IPS-NIHi7 (cell line): ENCODE data around the gene OR2J3.
"Not testable (repeated sequence)": the region's sequence is repeated elsewhere in the genome, so short reads cannot be mapped to it uniquely, and the experiment has no call there.

Source experiments
- DNase-seq: peaks from one replicate; pipeline ENCODE4 v3.0.0; 2012; ENCODE audit warnings: mixed read lengths; ENCODE audit errors: extremely low spot score

OR2J3 gene

DNA sequence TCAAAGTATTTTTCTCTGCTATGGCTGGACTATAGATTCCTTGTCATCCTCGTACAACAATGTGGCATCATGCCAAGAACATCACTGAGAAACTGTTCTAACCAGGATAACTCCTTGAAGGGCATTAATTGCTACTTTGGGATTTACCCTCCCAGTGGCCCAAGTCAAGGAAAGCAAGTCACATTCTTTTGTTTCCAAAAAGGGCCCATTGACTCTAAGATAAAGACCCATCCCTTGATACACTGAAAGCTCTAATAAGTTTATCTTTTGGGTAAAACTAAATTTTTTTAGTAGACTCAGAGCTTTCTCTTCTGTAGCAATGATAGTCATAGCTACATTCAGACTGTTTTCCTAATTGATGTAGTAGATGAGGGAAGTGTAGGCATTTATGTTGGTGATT, at the start of gene OR2J3:
OR2J3 (plus strand) TSS at position 301 of the 400 bp plus-strand sequence. CDS start 3,833 bp downstream, outside the sequence.
- no peak for DNase-seq

DNA sequence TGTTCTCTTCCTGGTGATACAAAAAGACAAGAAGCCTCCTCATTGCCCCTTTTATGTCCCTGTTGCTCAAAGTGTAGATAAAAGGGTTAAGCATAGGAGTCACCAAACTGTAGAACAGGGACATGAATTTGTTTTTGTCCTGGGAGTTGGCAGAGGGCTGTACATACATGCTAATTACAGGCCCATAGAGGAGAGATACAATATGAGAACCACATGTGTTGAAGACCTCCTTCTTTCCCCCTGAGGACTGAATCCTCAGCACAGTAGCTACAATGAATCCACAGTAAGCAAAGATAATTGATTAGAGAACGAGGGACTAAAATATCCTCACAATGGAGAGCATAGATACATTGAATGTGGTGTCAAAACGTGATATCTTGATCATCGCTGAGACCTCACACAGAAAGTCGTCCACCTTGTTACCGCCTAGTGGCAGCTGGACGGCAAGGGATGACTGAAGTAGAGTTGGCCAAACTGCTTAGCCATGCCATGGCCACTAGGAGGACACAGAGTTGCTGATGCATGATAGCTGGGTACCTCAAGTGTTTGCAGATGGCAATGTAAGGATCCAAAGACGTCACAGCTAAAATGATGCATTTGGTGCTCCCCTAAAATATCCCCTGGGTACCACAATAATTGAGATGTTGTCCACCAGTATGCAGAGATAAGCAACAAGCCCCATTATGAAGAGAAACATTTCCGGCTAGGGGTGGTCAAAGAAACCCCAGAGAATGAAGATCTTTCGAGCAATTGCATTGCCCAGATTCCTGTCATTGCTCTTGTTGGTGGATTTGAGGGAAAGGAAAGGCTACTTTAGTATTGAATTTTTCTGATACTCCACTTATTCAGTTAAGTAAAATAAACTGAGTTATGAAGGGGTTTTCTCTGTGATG, 35.8 kb upstream of the OR2J3 start:
- peak; percentile 87 for DNase-seq

DNA sequence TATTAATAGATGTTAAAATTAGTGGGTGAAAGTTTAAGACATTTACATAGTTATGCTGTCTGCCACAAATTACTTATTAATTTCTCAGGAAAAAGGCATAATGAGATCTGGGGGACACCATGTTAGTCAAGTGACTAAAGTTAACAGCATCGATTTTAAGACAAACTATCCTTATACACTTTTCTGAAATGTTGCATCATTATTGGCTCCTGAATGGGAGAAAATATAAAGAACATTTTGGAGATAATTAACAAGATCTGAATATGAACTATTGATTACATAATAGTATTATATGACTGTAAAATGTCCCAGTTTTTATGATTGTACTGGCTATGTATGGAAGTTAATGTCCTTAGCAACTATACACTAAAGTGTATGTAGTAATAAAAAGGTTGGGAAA, 28.7 kb upstream of the OR2J3 start:
- DNase-seq: no peak

DNA sequence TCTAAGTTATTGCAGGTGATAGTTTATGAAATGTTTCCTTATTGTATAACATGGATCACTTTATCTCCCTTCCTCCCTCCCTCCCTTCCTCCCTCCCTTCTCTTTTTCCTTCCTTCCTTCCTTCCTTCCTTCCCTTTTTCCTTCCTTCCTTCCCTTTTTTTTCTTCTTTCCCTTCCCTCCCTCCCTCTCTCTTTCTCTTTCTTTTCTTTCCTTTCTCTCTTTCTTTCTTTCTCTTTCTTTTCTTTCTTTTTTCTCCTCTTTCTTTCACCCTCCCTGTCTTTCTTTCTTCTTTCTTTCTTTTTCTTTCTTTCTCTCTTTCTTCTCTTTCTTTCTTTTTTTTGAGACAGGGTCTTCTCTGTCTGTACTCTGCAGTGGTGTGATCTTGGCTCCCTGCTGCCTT, 26.5 kb upstream of the OR2J3 start:
- DNase-seq: no peak

DNA sequence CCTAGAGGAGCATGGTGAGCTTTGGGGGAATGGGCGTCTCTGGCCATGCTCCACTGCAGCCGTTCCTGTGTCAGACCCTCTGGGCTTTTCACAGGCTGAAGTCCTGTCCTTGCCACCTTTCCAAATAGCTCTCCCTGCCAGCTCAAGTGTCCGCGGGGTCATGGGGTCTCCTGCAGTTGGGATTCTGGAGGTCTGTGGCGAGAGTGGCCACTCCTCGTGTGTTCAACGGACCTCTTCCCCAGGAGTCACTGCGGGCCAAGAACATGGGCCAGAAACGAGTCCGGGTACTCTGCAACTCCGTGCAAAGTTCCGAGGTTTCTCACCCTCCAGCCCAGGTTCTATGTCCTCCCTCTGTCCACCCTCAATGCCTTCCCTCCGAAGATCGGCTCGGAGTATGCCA, 25.4 kb upstream of the OR2J3 start:
- DNase-seq: no peak

DNA sequence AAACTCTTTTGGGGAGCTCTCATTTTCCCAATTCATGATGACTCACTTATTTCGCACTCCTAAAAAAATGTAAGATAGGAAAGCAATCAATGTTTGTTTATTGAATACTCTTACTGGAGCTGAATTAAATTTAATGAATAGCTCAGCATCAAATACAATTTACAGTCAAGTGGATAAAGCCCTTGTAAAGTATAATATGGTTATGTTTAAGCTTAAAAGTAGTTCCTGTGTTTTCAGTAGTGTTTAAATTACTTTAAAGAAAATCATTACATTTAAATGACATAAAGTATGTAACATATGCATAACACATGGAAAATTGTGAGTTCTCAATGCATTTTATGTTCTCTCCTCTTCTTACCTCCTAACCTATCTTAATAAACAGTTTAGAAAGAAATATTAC, 20.6 kb upstream of the OR2J3 start, which contains the start of gene OR2B3:
OR2B3 (minus strand) TSS at position 101 of the 400 bp plus-strand sequence; CDS start at position 36, 65 bp downstream.
- no peak for DNase-seq

DNA sequence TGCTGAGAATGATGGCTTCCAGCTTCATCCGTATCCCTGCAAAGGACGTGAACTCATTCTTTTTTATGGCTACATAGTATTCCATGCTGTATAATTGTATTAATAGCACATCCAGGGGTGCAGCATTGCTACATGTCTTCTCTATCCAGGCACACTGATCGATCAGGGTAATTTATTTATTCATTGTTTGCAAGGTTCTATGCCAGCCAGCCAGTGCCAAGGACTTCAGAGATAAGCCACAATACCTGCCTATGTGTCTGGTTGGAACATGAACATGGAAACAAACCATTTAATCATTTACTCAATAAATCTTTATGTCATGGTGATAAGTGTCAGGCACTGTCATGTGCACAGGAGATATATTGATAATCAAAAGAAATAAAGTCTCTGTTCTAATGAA, 14.9 kb upstream of the OR2J3 start:
- no peak for DNase-seq

DNA sequence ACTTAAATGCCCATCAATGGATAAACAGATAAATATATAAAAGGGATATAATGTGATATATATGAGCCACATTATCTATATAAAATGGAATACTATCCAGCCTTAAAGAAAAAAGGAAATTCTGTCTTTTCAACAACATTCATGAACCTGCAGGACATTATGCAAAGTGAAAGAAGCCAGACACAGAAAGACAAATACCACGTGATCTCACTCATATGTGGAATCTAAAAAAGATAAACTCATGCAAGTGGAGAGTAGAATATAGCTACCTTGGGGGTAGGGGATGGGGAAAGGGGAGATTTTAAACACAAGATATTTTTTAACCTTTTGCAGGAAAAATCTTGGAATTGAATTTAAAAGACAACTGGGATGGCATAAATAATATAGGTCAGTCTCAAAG, 10.1 kb upstream of the OR2J3 start:
- no peak for DNase-seq

DNA sequence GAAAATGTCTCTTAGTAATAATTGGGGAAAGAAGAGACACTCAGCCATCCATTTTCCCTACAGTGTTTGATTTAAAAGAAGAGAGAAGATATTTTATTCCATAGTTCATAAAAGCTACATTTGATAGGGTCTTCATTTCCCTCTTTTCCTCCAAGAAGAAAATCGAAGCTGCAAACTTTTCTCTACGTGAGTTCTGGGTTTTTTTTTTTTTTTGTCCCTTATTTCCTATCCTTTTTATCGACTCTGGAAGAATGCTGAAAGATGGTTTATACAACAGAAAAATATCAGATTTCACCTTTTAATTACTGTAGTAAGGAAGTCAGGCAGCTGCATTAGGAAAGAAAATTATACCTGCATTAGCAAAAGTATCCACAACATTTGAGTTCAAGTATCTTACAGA, 8.7 kb upstream of the OR2J3 start, which contains the start of gene OR2J1:
OR2J1 (plus strand) TSS at position 301 of the 400 bp plus-strand sequence. CDS start 1,453 bp downstream, outside the sequence.
- no peak for DNase-seq

DNA sequence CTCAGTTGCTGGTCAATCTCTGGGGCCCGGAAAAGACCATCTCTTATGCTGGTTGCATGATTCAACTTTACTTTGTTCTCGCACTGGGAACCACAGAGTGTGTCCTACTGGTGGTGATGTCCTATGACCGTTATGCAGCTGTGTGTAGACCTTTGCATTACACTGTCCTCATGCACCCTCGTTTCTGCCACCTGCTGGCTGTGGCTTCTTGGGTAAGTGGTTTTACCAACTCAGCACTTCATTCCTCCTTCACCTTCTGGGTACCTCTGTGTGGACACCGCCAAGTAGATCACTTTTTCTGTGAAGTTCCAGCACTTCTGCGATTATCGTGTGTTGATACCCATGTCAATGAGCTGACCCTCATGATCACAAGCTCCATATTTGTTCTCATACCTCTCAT, 4.3 kb downstream of the OR2J3 start:
- no peak for DNase-seq

DNA sequence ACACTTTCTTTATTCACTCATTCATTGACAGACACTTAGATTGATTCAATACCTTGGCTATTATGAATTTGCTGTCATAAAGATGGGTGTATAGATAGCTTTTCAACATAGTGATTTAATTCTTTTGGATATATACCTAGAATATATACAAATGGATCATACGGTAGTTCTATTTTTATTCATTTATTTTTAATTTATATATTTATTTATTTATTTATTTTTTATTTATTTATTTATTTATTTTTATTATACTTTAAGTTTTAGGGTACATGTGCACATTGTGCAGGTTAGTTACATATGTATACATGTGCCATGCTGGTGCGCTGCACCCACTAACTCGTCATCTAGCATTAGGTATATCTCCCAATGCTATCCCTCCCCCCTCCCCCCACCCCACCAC, 7.1 kb downstream of the OR2J3 start:
- not testable (repeated sequence) for DNase-seq

DNA sequence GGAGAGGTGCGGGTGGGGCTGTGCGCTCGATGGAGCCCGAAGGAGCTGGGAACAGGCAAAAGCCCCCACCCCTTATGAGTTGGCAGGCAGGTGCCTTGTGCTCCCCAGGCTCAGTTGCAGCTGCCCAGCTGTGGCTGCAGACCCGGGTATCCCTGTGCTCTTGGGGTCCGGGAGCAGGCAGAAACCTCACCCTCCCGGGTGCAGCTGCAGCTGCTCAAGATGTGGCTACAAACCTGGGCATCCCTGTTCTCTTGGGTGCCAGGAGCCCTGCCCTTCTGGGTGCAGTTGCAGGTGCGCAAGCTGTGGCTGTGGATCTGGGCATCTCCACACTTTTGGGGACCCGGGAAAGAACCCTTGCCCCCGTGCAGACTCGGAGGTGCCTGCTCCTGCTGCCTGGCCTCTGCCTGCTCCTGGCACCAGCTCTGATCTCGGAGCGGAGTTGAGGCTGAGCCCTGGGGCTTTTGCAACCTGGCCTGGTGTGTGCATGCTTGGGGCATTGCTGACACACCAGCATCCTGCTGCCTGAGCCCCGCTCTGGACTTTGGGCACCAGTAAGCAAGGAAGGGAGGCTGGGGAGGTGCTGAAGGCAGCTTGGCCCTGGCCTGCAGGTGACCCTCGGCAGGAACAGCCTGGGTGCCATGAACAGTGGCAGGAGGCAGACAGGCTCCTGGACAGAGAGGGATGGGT, 21.6 kb downstream of the OR2J3 start:
- no peak for DNase-seq

DNA sequence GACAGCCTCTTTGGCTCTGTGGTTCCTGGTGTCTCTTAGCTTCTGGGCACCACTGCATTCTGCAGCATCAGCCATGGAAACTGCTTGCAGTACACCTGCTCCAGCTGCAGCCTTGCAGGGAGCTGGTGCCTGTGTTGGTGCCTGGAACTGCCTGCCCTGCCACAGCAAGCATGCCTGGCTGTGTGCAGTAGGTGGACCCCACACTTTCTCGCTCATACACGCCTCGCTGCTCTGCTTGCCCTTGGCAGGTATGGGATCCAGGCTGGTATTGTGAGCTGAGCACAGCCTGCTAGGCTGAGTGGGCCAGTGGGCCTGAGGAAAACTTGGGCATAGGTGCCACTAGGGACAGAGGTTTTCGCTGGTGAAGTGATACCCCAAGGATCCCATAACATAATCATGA, 22.8 kb downstream of the OR2J3 start:
- DNase-seq: no peak

DNA sequence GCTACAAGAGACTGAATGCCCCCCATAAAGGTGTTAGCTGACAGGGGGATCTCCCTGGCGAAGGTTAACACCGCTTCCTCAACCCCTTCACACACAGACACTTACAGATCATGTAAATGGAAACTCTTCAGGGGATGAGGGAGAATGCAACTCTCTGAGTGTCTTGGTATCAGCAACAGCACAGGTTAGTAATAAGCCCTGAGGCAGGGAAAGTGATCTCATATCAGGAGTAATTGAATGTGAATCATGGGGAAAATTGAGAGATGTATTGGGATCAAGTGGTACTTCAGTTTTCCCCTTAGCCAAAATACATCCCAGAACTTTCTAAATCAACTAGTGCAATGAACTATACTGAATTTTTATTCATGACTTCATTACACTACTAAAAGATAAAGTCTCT, 23.8 kb downstream of the OR2J3 start:
- DNase-seq: no peak

DNA sequence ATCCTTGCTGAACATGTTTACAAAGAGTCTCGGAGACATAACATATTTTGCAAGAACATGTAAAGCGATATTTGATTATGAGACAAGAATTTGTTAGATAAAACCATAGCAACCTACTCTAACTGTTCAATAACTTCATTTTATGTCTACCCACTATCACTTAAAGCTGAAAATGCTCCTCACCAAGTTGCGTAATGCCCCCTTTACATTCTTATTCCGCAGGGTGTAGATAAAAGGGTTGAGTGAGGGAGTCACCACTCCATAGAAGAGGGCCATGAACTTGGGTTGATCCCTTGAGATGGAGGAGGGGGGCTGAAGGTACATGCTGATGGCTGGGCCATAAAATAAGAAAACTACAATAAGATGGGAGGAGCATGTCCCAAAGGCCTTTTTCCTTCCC, 29.9 kb downstream of the OR2J3 start:
- no peak for DNase-seq

DNA sequence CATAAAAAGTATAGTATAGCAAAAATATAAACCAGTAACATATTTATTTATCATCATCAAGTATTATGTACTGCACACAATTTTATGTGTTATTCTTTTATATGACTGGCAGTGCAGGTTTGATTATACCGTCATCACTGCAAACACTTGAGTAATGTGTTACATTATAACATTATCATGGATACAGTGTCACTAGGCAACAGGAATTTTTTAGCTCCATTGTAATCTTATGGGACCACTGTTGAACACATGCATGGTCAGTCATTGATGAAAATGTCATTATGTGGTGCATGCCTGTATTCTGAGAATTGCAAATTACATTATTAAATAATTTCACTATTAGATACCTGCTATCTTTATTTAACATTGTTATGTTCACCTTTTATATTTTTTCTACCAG, 33.7 kb downstream of the OR2J3 start:
- DNase-seq: no peak

DNA sequence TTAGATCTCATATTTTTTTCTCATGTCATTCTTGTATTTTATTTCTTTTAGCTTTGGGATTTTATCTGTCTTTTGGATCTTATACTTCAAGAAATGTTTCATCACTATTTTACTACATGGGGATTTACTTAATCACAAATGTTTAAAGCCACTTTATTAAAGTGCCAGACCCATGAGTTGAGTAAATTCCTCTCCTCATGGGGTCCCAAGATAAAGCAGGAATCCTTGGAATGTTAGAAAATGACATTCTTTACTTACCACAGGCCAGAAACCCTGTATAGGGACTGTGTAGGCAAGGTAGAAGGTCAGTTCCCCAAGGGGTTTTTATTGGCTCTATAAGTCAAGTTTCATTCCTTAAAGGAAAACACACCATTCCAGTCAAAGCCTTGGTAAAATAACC, 34.5 kb downstream of the OR2J3 start:
- no peak for DNase-seq

DNA sequence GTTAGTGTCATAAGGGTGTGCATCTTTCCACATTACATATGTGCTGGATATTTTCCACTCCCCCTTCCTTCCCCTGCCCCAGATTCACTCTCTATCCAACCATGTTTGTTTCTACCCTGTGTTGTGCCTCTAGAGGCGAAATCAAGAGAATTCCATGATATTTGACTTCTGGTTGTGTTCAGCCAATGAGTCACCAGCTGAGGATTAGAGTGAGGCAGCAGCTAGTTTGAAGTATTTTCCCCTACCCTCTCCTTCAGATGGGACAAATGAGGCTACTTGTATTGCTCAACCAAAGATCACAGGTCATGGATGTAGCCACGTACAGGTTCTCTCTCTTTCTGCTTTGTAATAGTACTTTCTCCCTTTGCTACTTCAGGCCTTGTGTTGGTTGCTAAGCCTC, 38.3 kb downstream of the OR2J3 start:
- DNase-seq: no peak

DNA sequence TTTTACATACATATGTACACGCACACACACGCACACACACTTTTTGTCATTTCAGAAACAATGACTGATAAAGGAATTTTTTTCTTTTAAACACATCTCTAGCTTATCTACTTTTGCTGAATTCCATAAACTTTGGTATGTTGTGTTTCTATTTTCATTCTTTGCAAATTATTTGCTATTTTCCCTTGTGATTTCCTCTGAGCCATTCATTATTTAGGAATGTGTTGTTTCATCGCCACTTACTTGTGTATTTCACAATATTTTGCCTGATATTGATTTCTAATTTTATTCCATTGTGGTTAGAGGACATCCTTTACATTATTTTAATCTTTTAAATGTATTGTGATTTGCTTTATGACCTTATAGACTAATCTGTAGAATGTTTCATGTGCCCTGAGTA, 39.2 kb downstream of the OR2J3 start:
- no peak for DNase-seq

DNA sequence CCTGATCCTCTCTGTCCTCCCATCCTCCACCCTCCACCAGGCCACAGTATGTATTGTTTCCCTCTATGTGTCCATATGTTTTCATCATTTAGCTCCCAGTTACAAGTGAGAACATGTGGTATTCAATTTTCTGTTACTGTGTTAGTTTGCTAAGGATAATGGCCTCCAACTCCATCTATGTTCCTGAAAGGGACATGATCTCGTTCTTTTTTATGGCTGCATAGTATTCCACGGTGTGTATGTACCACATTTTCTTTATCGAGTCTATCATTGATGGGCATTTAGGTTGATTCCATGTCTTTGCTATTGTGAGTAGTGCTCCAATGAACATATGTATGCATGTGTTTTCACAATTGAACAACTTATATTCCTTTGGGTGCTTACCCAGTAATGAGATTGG, 41.6 kb downstream of the OR2J3 start:
- not testable (repeated sequence) for DNase-seq

DNA sequence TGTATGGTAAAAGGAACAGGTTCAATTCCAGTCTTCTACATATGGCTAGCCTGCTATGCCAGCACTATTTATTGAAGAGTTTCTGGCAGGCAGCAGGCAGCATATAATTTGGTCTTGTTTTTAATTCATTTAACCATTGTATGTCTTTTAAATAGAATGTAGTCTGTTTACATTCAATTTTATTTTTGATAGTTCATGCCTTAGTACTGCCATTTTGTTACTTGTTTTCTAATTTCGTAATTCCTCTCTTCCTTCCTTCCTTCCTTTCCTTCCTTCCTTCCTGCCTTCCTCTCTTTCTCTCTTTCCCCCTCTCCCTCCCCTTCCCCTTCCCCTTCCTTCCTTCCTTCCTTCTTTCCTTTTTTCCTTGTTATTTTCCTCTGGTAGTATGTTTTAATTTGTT, 45.2 kb downstream of the OR2J3 start:
- no peak for DNase-seq

DNA sequence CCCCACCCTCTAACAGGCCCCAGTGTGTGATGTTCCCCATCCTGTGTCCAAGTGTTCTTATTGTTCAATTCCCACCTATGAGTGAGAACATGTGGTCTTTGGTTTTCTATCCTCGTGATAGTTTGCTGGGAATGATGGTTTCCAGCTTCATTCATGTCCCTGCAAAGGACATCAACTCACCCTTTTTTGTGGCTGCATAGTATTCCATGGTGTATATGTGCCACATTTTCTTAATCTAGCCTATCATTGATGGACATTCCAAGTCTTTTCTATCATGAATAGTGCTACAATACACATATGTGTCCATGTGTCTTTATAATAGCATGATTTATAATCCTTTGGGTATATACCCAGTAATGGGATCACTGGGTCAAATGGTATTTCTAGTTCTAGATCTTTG, 47.3 kb downstream of the OR2J3 start:
- not testable (repeated sequence) for DNase-seq

DNA sequence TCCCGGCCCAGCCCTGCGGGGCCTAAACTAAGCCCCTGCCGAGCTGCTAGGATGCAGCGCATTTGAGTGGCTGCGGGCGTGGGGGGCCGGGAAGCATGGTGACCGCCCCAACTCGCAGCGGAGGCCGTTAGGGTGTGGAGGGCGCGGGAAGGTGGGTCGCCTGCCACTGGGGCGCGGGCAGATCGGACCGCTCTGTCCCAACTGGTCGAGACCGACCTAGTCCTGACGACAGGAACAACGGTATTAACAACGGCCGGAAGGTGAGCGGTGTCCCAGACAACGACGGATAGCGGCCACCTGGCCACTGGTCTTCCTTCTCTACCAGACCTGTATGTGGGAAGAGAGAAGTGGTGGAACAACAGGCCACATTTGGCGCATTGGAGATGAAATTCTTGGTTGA, 52.1 kb downstream of the OR2J3 start:
- DNase-seq: not testable (repeated sequence)
